ENCODE data around the gene RAD51B.

The RAD51B gene

GRCh38 chr14:68359022-68359836 lies 539.6 kb downstream of the RAD51B start:
- no peak for DNase-seq (ENCODE audit: low read depth in 2 of 2)

- no peak for DNase-seq (ENCODE audit: low read depth in 2 of 2)
Observed at GRCh38 chr14:68359837-68360552, 540.4 kb downstream of the RAD51B start.

GRCh38 chr14:68361231-68361630 lies 541.7 kb downstream of the RAD51B start:
- no peak for DNase-seq (ENCODE audit: low read depth in 2 of 2)

GRCh38 chr14:68362846-68363245 lies 543.3 kb downstream of the RAD51B start:
- no peak for DNase-seq (ENCODE audit: low read depth in 2 of 2)

- DNase-seq (ENCODE audit: low read depth in 2 of 2): no peak
Observed at GRCh38 chr14:68363466-68363842, 543.9 kb downstream of the RAD51B start.

- DNase-seq (ENCODE audit: low read depth in 2 of 2): no peak
Observed at GRCh38 chr14:68363843-68364767, 544.5 kb downstream of the RAD51B start.

GRCh38 chr14:68364792-68365192 lies 545.2 kb downstream of the RAD51B start:
- DNase-seq (ENCODE audit: low read depth in 2 of 2): no peak

- no peak for DNase-seq (ENCODE audit: low read depth in 2 of 2)
Observed at GRCh38 chr14:68365228-68365627, 545.6 kb downstream of the RAD51B start.

- no peak for DNase-seq (ENCODE audit: low read depth in 2 of 2)
Observed at GRCh38 chr14:68366656-68367055, 547.1 kb downstream of the RAD51B start.

- no peak for DNase-seq (ENCODE audit: low read depth in 2 of 2)
Observed at GRCh38 chr14:68367536-68367935, 548.0 kb downstream of the RAD51B start.

- DNase-seq (ENCODE audit: low read depth in 2 of 2): no peak
Observed at GRCh38 chr14:68368850-68369249, 549.3 kb downstream of the RAD51B start.

- DNase-seq (ENCODE audit: low read depth in 2 of 2): no peak
Observed at GRCh38 chr14:68369281-68370056, 549.9 kb downstream of the RAD51B start.

- no peak for DNase-seq (ENCODE audit: low read depth in 2 of 2)
Observed at GRCh38 chr14:68370057-68370360, 550.4 kb downstream of the RAD51B start.

- DNase-seq (ENCODE audit: low read depth in 2 of 2): no peak
Observed at GRCh38 chr14:68372368-68372767, 552.8 kb downstream of the RAD51B start.

GRCh38 chr14:68373124-68373646 lies 553.6 kb downstream of the RAD51B start:
- DNase-seq (ENCODE audit: low read depth in 2 of 2): no peak

- no peak for DNase-seq (ENCODE audit: low read depth in 2 of 2)
Observed at GRCh38 chr14:68373847-68374444, 554.4 kb downstream of the RAD51B start.

- DNase-seq (ENCODE audit: low read depth in 2 of 2): no peak
Observed at GRCh38 chr14:68374682-68375081, 555.1 kb downstream of the RAD51B start.

- DNase-seq (ENCODE audit: low read depth in 2 of 2): no peak
Observed at GRCh38 chr14:68375376-68375775, 555.8 kb downstream of the RAD51B start.

GRCh38 chr14:68376067-68376779 lies 556.6 kb downstream of the RAD51B start:
- DNase-seq (ENCODE audit: low read depth in 2 of 2): no peak

GRCh38 chr14:68377006-68377405 lies 557.4 kb downstream of the RAD51B start:
- no peak for DNase-seq (ENCODE audit: low read depth in 2 of 2)
